Prostate gland (tissue), 2 donors: ENCODE results near the gene CEP112.

Experiments used
- POLR2A ChIP-seq: fragments of 450-650 bp; IDR thresholded peaks from one replicate; pipeline ENCODE4 v1.6.1; 2016; ENCODE audit warnings: antibody characterized with exemption, mild to moderate bottlenecking
- POLR2AphosphoS5 ChIP-seq: sonication (generic); formaldehyde crosslinking; IDR thresholded peaks from one replicate; pipeline ENCODE4 v1.6.1; 2017; ENCODE audit warnings: antibody characterized with exemption
- TF ChIP-seq, protein P1 (sequence below), 4 experiments: fragments of 200-600 bp in 2 of 4; fragments of 450-650 bp in 2 of 4; sonication (generic) in 2 of 4; IDR thresholded peaks; 1 replicate in 3 of 4; 2 replicates in 1 of 4; pipeline ENCODE4 v1.5.1; 2016 to 2019; ENCODE audit warnings: antibody characterized with exemption in 4 of 4, mild to moderate bottlenecking in 2 of 4, moderate library complexity in 2 of 4

DNA sequence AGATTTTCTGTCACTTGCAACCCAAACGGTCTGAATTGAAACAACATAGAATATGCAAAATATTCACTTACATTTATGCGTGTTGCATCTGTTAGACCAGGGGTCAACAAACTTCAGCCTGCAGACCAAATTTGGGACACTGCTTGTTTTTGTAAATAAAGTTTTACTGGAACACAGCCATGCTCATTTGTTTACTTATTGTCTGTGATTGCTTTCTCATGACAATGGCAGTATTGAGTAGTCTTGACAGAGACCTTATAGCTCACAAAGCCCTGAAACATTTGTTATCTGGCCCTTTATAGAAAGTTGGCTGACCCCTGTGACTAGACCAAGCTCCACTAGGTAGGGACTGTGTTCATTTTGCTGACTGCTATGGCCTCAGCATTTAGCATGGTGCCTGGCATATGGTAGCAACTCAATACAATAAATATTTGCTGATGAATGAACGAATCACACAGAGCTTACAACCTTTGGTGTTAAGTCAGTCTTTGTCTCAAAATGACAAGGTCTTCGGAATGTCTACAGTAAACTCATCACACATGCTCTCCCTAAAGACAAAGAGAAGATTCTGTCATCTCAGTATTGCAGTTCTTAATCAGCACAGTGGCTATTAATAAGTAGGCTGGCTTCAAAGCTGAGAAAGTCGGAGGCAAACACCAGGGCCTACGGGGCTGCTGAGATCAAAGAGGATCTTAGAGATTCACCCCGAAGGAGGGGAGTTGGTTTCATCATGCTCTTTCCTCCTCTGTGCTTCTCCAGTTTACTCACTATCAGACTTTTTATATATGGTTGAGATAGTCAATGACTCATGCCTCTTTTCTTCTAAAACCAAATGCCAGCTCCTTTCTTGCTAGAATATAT, 535.3 kb downstream of the CEP112 start:
- TF ChIP-seq, protein P1, sequence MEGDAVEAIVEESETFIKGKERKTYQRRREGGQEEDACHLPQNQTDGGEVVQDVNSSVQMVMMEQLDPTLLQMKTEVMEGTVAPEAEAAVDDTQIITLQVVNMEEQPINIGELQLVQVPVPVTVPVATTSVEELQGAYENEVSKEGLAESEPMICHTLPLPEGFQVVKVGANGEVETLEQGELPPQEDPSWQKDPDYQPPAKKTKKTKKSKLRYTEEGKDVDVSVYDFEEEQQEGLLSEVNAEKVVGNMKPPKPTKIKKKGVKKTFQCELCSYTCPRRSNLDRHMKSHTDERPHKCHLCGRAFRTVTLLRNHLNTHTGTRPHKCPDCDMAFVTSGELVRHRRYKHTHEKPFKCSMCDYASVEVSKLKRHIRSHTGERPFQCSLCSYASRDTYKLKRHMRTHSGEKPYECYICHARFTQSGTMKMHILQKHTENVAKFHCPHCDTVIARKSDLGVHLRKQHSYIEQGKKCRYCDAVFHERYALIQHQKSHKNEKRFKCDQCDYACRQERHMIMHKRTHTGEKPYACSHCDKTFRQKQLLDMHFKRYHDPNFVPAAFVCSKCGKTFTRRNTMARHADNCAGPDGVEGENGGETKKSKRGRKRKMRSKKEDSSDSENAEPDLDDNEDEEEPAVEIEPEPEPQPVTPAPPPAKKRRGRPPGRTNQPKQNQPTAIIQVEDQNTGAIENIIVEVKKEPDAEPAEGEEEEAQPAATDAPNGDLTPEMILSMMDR (IDR thresholded peaks at IDR 0.05): no peak
- TF ChIP-seq POLR2AphosphoS5: no peak
- no peak for TF ChIP-seq POLR2A
